Measurements from ENCODE around the gene ICE1. TPM values are rescaled to one million over a fixed set of nuclear protein-coding genes. Genes with fewer than 3 reads are reported as not detected.

Gene ICE1
- total and polyA plus RNA-seq, 9 of the 15 experiments (the other 6 are each of a cell fraction or from before 2014, with no cell fraction given) = 4.9 to 47.4 (median 28.2) TPM

GRCh38 chr5:5383461-5383860 lies 39.0 kb upstream of the ICE1 start (continued):
- no peak for TF ChIP-seq CREB3 (tag; conservative IDR thresholded peaks at IDR 0.05; ENCODE audit: low read depth)
- TF ChIP-seq TCF7L2 (IDR thresholded peaks at IDR 0.05; ENCODE audit: low read depth, low read length) = no peak
- no peak for TF ChIP-seq ZFP1 (CRISPR knock-in tag; IDR thresholded peaks at IDR 0.05)
- TF ChIP-seq FOS (IDR thresholded peaks at IDR 0.05; ENCODE audit: extremely low read depth, insufficient read length) = no peak
- TF ChIP-seq HMBOX1 (IDR thresholded peaks at IDR 0.05) = no peak
- TF ChIP-seq NFYB (IDR thresholded peaks at IDR 0.05; ENCODE audit: extremely low read depth, insufficient read length) = no peak
- TF ChIP-seq JUNB (CRISPR knock-in tag; conservative IDR thresholded peaks at IDR 0.05) = no peak
- no peak for TF ChIP-seq YBX1 (IDR thresholded peaks at IDR 0.05)

GRCh38 chr5:5384660-5385330 lies 37.7 kb upstream of the ICE1 start:
- ATAC-seq (no peak), DNase-seq (ENCODE audit: extremely low read depth in 1 of 4, low spot score in 3 of 4) (no peak), FAIRE-seq (no peak)
- in situ Hi-C loops (cut with MboI) = no loop called here
- Histone ChIP-seq H3K4me2 (ENCODE audit: insufficient read depth, low read length) (no peak overlapping the region), H3K9me3 (replicated peaks; ENCODE audit: control insufficient read depth, insufficient read depth, low read depth, low read length) (no peaks in the 10 kb centered on the region), H2AFZ (ENCODE audit: low read depth, low read length) (no peak overlapping the region), H3K4me1 (replicated peaks in 1 of 2; ENCODE audit: control insufficient read depth in 2 of 2, insufficient read depth in 2 of 2, low read length in 2 of 2) (no peaks in the 10 kb centered on the region), H3K36me3 (ENCODE audit: control insufficient read depth, insufficient read depth, low read length) (no peaks in the 10 kb centered on the region), H3K27ac (ENCODE audit: extremely low read depth, low read depth, low read length) (no peak overlapping the region), H4K20me1 (replicated peaks; ENCODE audit: control insufficient read depth, insufficient read depth, low read length) (no peaks in the 10 kb centered on the region), H3K4me3 (no peak overlapping the region), H3K9me1 (ENCODE audit: control insufficient read depth, insufficient read depth, low read length) (no peaks in the 10 kb centered on the region), H3K79me2 (ENCODE audit: control insufficient read depth, insufficient read depth, low read length) (no peaks in the 10 kb centered on the region), H3K27me3 (ENCODE audit: control insufficient read depth in 2 of 2, insufficient read depth in 2 of 2, low read length in 2 of 2) (peaks cover 13 to 16% of the 10 kb centered on the region in 2 experiments; a peak in 4 of 5 replicates), H3K9ac (ENCODE audit: insufficient read depth in 1 of 2, low read depth in 2 of 2, low read length in 2 of 2) (no peak overlapping the region)
- ChIA-PET POLR2A (no interaction called here), CTCF (ENCODE audit: low intra/inter-chr PET ratio) (no interaction called here)
- no peak for TF ChIP-seq USF2 (CRISPR knock-in tag; IDR thresholded peaks at IDR 0.05)
- TF ChIP-seq ZBTB8A (IDR thresholded peaks at IDR 0.05; ENCODE audit: partially characterized antibody) = no peak
- no peak for TF ChIP-seq PHTF2 (CRISPR knock-in tag; IDR thresholded peaks at IDR 0.05)
- no peak for TF ChIP-seq SMC3 (conservative IDR thresholded peaks at IDR 0.05; ENCODE audit: insufficient read depth, low read depth, low read length)
- TF ChIP-seq ARID3A (IDR thresholded peaks at IDR 0.05; ENCODE audit: borderline replicate concordance, low read depth, low read length) = no peak
- BruUV-seq (replicated peaks) = no TSS peak
- intact Hi-C loops (cut with micrococcal nuclease) = no loop called here
- WGBS (ENCODE audit: insufficient coverage, low coverage, missing lambda C conversion rate) = 2% methylated on average over 11 of the region's 11 CpGs

All from K562 (cell line).